Measurements from ENCODE around the gene GAST.

The GAST gene

DNA sequence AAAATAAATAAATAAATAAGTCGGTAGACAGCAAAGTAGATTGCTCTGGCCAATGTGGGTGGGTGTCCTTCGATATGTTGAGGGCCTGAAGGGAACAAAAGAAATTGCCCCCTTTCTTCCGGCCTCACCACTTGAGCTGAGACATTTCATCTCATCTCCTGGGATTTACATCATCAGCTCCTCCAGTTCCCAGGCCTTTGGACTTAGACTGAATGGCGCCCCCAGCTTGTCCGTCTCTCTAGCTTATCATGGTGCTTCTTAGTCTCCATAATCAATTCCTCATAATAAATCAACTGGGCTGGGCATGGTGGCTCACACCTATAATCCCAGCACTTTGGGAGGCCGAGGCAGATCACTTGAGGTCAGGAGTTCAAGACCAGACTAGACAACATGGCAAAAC is 36.1 kb downstream of the GAST start:
- no peak for DNase-seq

- DNase-seq = no peak
Observed at GRCh38 chr17:41750862-41751261, 38.7 kb downstream of the GAST start.

GRCh38 chr17:41751288-41751687 is 39.2 kb downstream of the GAST start:
- DNase-seq = no peak

DNA sequence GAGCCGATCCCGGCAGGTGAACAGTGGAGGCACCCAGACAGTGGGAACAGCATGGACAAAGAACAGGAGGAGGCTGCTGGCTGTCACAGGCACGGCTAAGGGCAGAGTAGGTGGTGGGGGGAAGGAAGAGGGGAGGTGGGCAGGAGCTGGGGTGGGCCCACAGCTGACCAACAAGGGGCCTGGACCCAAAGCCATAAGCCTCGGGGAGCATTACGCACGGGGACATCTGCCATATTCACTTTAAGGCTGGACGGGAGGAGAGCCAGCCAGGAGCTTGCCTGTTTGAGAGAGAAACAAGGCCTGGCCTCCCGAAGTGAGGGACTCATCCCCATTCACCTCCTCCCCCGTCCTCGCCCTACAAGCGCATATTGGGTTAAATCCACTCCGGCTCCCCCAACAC is 41.9 kb downstream of the GAST start:
- DNase-seq = no peak

DNA sequence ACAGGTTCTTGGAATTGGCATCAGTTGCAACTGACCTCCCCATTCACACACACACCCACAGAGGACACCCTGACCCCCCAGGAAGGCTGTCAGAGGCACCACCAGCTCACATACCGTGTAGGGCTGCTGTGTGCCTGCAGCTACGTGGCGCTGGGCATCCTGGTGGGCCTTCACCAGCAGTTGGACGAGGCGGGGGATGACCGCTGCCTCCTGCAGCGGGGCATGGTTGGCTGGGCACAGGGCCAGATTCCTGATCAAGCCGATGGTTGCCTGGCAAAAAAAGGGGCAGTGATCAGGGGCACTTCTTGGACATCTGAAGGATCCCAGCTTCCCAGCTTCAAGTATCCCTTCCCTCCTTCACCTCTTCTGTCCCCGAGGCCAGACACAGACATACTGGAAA is 46.5 kb downstream of the GAST start:
- no peak for DNase-seq

GRCh38 chr17:41760878-41761277 is 48.7 kb downstream of the GAST start:
- DNase-seq = no peak

GRCh38 chr17:41762391-41762790 is 50.3 kb downstream of the GAST start:
- no peak for DNase-seq

- DNase-seq = no peak
Observed at GRCh38 chr17:41762841-41763240, 50.7 kb downstream of the GAST start.

GRCh38 chr17:41763327-41763726 is 51.2 kb downstream of the GAST start:
- DNase-seq = no peak

Data from effector CD4-positive, alpha-beta T cell (primary cell).